Loucy (cell line): ENCODE data around the gene KRTAP10-1.

Experiments
- CTCF ChIP-seq: fragments of 200-600 bp; sonication (generic); conservative IDR thresholded peaks from 2 replicates; pipeline ENCODE4 v1.5.1; 2014; ENCODE audit warnings: mild to moderate bottlenecking, antibody characterized with exemption, low read length
- EZH2phosphoT487 ChIP-seq: fragments of 200-600 bp; IDR thresholded peaks from 2 replicates; pipeline ENCODE4 v1.6.1; 2018; ENCODE audit warnings: antibody characterized with exemption, mild to moderate bottlenecking, moderate library complexity, borderline replicate concordance

GRCh38 chr21:44499211-44499560 is 40.8 kb downstream of the KRTAP10-1 start:
- TF ChIP-seq CTCF: no peak
- TF ChIP-seq EZH2phosphoT487: no peak
